Head of caudate nucleus (tissue), 42 donors: Measurements from ENCODE around the gene CACNA2D3.

Experiments
- DNase-seq, 42 donors: peaks; one replicate each; pipeline versions ENCODE4 v3.0.0 to v3.0.0-alpha.2; 2020 to 2021; ENCODE audit warnings: mixed read lengths in 7 of 42
- intact Hi-C: fragments of 100-400 bp; cut with DNase I; formaldehyde crosslinking; loops from one replicate; pipeline ENCODE4 v1.15.0; 2022

CACNA2D3 gene

DNA sequence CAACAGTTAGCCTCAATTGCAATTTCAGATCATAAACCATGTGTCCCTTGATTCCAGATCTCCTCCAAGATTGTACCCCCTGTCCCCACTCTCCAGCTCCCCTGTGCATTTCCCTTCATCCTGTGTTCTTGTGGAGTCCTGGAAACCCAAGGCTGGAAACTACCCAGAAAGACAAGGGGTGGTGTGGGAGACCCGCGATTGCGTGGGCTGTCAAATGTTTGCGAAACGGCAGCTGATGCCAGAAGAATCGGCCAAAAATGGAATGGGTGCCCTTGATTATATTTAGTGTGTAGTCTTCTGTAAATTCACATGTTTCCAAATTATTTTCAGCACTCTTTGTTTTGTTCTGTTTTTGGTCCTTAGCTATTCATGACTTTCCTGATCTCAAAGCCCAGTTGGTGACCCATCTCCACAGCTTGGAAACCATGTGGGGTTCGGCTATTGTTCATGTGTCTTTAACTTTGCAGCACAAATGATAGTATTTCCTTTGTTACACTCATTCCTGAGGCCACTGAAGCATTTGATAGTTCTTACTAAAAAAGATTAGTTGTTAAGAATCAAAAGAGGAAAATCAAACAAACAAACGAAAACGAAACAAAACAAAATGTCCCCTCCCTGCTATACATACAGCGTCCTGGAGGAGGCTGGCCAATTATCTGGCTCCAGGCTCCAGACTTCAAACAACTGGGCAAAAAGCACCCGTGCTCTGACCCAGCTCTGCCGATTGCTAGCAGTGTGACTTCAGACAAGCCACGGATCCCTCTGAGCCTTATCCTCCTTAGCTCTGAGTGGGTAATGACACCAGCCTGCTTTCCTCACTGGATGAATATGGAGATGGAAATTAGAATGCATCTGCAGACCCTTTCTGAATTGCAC is 120.9 kb downstream of the CACNA2D3 start:
- intact Hi-C loops = no loop called here
- DNase-seq = peak in 3 of 42 donors; percentile 9 to 49 (median 10)

DNA sequence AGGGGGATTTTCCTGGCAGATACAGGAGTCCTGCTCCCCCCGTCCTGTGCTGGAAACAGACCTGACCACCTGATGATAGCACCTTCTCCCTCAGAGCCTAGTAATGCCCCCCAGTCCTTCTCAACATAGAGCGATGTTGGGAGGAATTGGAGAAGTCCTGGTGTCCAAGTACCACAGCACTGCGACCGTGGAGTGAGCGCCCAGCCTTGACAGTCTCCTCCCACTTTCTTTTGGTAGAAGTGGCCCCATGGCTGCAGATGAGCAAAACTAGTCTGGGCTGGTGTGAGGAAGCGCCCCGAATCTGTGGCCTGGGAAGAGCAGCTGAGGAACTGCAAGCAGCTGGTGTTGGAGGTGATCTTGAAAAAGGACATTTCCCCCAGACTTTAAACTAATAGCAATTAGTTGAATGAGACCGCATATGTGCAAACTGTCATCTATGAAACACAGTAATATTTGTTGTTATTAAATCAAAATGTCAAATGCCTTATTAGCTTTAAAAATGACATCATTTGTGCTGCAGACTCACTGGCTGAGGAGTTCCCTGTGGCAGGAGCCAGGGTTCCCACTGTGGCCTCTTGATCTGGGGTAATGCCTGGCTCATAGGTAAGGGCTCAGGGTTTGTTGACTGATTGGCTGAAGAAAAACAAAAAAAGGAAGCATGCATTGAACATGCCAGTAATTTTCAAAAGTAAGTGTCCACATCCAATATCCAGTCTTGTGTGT is 121.8 kb downstream of the CACNA2D3 start:
- no peak for DNase-seq
- intact Hi-C loops = no loop called here

DNA sequence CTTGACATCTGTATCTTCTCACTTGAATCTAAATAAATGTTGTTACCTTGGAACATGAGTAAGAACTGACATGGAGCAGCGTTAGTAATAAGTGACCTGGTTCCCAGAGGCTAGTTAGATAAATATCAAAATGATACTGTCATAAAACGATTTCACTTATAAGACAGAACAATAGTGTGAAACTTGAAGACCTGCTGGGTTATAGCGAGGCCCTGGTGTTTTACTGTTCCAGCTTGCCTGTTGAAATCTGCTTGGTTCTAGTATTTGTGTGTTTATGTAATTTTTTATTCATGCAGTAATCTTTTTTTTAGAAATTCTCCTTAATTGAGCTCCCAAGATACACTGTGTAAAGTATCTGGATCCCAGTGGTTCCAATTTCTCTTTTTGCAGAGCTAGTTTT is 129.4 kb downstream of the CACNA2D3 start:
- intact Hi-C loops = no loop called here
- no peak for DNase-seq

DNA sequence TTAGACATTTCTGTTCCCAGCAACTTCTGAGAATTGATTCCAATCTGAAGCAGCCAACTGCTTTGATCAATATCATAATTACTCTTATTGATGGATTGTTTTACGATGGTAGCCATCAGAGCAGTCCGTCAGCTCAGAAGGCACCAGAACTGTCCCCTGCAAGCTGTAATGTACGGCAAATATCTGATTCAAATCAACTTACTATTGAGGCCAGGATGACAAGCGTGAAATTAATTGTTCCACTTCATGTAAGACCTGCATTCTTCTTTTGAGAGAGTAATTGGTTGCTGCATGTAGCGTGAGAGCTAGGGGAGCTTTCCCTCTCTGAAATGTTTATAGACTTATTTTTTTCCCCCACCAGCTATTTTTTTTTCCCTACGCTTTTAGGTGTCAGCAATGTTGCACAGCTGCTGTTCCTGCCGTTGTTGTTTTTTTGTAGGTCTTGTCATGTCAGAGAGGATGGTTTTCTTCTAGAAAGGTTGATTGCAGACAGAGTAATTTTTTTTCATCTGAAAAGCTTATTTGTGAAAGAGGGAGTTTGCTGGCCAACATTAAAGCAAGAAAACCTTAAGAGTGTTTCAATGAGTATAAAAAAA is 134.9 kb downstream of the CACNA2D3 start:
- intact Hi-C loops = no loop called here
- DNase-seq = no peak

DNA sequence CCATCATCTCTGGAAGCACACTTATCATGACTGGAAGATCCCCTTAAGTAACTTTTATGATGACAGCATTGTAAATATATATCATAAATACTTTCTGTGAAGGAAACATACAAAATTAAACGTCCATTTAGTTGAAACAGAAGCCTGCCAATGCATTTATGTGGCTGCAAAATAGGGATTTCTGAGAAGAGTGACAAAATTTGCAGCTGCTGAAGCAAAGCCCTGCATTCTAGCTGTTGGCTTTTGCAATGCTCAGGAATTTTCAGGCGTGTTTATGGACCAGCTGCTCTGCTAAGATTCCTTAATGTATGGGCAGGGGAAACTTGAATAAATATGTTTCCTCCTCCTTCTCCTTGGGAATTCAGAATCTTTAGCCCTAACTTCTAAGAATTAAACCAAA is 137.3 kb downstream of the CACNA2D3 start:
- DNase-seq = no peak
- intact Hi-C loops = no loop called here

DNA sequence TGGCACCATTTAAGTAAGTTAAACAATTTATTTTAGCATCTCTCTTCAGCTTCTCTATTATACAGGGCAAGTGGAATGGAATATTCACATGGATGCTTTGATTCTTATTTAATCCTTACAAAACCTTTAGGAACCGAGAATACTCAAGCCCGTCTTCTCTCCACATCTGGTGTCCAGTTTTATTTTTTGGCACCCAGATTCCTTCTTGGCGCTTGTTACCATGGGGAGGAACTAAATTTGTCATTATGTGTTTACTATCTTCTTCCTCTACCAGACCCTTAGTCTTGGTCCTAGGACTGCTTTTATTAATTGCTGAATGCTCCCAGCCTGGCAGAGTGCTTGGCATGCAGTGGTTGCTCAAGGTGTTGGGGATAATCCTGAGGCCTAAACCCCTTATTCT is 138.8 kb downstream of the CACNA2D3 start:
- no peak for DNase-seq
- intact Hi-C loops = no loop called here

DNA sequence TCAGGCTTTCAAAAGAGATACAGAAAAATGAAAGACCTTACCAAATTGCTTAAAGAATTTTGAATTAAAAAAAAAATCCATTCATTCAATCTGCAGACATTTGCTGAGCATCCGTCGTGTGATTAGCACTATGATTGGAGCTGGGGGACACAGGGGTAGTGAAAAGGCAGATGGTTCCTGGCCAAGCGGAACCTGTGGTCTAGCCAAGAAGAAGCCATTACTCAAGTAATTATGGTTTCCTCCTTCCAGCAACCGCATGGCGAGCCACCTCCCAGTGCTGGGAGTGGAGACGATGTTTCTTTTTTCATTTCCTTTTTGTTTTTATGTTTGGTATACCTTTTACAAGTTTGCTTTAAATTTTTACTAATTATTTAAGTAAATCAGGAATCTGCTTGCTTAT is 140.2 kb downstream of the CACNA2D3 start:
- no peak for DNase-seq
- intact Hi-C loops = no loop called here

DNA sequence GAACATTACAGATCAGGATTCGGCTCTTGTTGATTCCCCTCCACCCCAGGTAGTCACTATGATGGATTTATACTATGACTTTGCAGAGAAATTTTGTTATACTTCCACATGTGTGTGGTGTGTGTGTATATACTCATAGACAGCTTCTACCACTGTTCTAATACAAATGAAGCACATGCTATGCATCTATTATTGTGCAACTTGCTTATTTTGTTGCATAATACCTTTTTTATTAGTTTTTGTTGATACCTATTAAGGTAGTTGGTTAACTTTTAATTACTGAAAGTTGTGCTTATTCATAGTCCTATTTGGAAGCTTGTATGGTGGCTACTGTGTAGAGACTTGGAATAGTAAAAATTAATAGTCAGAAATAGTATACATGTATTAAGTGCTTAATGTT is 140.6 kb downstream of the CACNA2D3 start:
- intact Hi-C loops = no loop called here
- DNase-seq = no peak

DNA sequence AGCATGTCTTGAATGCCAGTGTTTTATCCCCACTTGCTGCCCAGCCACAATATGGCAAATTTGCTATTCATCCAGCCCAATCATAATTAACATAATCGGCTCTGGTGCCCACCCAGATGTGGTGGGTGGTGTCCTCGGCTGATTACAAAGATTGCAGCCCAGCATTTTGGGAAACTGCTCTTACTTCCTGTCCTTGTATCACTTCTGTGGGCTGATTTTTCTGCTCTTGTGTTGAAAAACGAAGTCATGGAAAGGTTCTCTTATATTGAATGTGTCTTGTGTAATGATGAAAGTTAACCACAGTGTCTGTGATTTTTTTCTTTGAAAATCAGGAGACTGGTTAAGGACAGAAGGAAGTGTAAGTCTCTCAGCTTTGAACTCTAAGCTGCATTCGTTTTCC is 141.7 kb downstream of the CACNA2D3 start:
- intact Hi-C loops = no loop called here
- no peak for DNase-seq

DNA sequence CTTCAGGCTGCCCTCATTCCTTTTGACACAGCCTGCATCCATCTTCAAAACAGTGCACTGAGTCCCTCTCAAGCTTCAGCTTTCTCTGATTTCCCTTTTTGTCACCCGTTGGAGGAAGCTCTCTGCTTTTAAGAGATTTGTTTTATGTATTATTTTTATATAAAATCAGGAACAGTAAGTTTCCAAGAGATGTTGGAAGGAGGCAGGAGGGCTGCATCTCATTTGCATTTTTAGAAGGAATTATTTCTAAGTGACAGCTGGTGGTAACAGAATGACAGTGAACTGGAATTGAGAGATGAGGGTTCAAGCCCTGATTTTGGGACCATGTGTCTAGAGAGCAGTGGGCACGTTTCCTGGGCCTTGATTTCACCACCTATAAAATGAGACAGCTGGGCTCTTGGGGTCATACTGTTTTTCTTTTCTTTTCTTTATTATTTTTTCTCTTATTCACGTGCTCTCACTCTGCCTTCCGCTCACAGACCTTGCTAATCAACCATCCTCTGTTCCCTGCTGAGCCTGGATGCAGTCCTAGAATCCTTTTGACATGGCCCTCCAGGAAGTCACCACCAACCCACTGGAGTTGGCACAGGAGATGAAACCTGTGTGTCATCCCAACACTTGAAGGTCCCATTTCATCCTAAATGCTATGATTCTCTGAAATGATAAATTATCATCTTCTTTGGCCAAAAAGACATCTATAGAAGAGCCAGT is 148.6 kb downstream of the CACNA2D3 start:
- peak in 4 of 42 donors; percentile 20 to 60 (median 32) for DNase-seq
- intact Hi-C loops = no loop called here

DNA sequence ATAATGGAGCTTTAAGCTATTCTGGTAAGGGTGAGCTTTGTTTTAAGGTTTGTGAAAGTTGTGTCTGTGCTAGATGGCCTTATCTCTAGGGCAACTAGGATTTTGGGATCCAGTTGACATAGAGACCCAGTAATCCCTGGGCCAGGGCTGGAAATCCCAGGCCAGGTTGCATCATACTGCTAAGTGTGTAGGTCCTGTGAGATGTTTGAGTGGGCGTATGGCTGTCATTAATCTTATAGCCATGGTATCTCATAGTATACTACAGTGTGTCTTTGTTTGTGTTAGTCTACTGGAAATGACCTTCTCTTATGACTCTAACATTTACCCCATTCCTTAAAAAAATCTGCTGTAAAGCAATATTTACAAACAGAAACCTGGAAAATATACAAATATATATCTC is 151.4 kb downstream of the CACNA2D3 start:
- DNase-seq = no peak
- intact Hi-C loops = no loop called here

DNA sequence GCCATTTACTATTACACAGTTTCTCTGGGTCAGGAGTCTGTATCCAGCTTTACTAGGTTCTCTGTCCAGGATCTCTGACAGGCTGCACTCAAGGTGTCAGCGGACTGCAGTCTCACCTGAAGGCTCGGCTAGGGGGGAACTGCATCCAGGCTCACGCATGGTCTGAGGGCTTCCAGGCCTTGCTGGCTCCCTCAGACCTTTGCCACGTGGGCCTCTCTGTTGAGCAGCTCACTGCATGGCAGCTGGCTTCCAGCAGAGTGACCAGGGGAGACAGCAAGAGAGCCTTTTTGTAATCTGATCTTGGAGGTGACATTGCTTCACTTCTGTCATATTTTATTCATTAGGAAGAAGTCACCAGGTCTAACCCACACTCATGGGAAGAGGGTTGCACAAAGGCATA is 152.3 kb downstream of the CACNA2D3 start:
- DNase-seq = no peak
- intact Hi-C loops = no loop called here

DNA sequence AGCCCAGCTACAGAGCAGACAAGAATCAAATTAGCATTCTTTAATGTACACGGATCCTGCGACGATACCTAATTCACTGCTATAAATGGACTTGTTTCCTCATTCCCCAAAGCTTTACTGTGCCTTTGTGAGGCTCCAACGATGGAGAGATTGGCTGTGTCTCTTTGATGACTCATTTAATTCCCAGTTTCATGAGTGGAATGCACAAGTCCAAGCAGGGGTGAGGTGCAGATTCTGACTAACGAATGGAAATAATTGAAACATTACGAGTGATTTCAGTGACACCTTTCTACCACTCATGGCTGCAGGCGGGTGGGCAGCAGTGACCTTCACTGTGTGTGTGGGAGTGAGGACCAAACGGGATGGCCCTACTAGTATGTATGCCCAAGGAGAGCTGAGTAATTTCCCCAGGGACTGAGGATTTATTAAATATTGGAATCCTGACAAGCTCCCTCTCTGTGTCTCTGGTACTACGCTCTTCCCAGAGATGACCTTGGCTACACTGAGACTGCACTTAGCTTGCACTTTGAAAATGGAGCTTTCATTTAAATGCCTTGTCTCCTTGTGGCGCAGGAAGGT is 156.7 kb downstream of the CACNA2D3 start:
- DNase-seq = peak in 4 of 42 donors; percentile 22 to 52 (median 36)
- intact Hi-C loops = no loop called here

DNA sequence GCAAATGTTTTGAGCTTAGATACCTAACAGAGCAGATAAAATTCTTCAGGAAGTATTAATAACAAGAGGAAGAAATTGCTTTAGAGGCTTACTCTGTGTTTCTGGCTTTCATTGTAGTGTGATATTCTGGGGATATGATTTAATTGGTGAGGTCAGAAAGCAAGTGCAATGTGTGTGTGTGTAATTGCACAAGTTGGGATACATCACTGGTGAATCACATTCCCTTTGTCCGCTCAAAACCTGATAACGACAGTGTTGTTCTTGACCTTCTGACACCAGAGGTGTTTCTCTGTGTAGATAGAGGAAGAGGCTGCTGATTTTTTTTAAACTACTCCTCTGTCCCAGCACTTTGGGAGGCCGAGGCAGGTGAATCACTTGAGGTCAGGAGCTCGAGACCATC is 161.1 kb downstream of the CACNA2D3 start:
- intact Hi-C loops = no loop called here
- DNase-seq = no peak

DNA sequence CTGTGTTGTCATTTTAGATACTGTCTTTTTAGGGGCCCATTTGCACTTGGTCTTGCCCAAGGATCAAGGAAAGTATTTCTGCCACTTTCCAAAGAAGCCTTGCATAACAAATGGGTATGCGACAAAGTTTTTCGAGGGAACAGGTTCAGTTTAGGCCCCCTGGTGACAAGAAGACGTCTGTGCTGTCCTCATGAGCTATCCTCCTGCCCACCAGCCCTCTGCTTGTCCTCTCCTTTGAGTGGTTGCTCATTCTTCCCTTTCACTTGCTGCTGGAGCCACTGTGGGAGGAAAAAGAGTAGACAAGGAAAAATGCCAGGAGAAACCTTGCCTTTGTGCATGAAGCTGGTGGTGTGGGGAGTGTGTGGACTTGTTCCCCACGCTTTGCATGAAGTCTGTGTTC is 171.9 kb downstream of the CACNA2D3 start:
- no peak for DNase-seq
- intact Hi-C loops = no loop called here

DNA sequence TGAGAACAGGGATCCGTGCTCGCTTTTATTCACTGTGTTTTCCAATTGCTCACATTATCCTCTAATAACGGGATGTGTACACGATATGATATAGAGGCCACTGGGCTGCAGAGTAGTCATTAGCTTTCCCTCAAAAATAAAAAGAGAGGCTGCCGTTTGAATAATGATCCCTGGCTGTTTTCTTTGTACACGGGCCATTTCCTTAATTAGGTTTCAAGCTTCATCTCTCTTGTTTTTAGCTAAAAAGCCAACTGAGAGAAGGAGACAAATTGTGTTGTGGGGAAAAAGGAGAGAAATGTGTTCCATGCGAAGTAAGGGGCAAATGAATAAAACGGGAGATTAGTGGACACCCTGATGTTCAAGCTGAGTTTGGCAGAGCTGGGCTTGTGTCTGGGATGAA is 174.2 kb downstream of the CACNA2D3 start:
- DNase-seq = no peak
- intact Hi-C loops = no loop called here

DNA sequence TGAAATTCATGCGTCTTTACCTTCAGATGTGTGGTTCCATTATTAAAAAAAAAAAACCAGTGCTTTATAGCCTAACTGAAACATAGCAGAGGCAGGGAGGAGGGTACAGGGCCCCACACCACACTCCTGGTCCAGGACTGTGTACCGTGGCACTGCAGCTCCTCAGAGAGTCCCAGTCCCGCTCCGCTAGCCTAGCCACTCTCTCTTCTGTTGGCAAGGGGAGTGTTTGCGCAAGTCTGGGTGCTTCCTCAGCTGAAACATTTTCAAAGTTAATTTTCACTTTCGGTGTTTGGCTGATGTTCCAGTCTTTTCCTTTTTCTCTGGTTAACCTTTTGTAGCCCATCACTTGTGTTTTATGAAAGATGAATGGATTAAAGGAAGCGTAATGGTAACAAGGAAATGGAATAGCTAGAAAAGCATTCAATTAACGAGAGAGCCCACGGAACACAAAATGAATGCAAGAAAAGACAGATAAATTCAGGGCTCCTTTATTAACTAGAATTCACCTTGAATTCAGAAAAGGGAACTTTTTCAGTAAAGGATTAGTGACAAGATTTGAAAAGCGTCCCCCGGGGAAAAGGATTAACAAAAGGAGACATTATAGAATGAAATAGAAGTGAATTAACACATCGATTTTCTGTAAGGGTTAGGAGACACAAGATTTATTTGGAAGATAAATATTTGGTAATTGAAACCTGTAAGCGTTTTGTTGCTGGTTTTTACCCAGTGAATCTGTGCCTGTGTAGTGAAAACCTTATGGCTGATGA is 177.0 kb downstream of the CACNA2D3 start:
- DNase-seq = peak in 3 of 42 donors; percentile 24 to 63 (median 36)
- intact Hi-C loops = no loop called here

DNA sequence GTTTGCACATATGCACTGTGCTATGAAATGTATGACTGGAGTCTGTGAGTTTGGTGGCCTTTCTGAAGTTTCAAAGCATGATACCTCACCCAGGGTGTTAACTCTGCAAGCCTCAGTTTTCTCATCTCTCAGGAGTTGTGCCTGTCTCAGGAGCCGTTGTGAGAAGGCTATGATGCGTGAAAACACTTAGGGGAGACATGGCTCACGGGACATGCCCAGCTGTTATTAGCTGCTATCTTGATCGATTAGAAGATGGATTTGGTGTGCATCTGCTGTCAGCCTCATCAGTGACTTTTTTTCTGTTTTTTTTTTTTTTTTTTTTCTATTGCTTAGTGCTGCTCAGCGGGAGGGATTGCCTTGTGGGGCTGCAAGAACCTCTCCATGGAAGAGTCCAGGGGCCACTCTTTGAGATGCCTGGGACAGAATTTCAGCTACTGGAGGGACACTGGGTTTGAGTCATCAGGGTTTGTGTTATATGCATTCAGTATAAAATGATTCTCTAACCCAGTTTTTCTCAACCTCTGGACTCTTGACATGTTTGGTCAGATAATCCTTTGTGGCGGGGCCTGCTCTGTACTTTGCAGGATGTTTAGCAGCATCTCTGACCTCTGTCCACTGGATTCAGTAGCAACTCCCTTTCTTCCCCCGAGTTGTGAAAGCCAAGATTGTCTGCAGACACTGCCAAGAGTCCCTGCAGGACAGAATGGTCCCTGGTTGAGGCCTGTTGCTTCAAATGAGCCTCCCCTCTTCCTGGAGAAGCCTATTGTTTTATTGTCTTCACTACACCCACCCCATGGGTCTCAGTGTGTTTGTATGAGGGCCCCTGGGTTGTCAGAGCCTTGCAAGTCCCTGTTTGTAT is 181.4 kb downstream of the CACNA2D3 start:
- DNase-seq = no peak
- intact Hi-C loops = no loop called here
